T-helper 1 cell treated with Interleukin-12 subunit alpha and Interleukin-12 subunit beta and Interleukin-4 antibody, amounts not matched to agents 30 ng/mL and 1 ng/mL, for 36 hours (primary cell): Measurements from ENCODE around the gene MAPKAP1. TPM values are rescaled to one million over a fixed set of nuclear protein-coding genes. Genes with fewer than 3 reads are reported as not detected.
"Not testable (repeated sequence)": the region's sequence is repeated elsewhere in the genome, so short reads cannot be mapped to it uniquely, and the experiment has no call there.

ENCODE experiments used
- intact Hi-C: fragments of 100-400 bp; cut with micrococcal nuclease; formaldehyde crosslinking; loops from one replicate; pipeline ENCODE4 v1.15.1; 2024
- total RNA-seq: library from RNA; stranded (reverse); gene quantifications from 2 replicates; pipeline ENCODE4 v1.2.3, GENCODE V29; 2022

The MAPKAP1 gene
- total RNA-seq, 1 donor from 2014 or later = 70.4 TPM

- intact Hi-C loops = no loop called here
These were observed 302.3 kb downstream of the MAPKAP1 start for GRCh38 chr9:125404733-125405132.

- intact Hi-C loops = no loop called here
These were observed 306.0 kb downstream of the MAPKAP1 start for GRCh38 chr9:125400725-125401716.

- intact Hi-C loops = not testable (repeated sequence)
These were observed 306.8 kb downstream of the MAPKAP1 start for GRCh38 chr9:125400232-125400631.

- intact Hi-C loops = no loop called here
These were observed 307.3 kb downstream of the MAPKAP1 start for GRCh38 chr9:125399666-125400065.

- intact Hi-C loops = no loop called here
These were observed 307.8 kb downstream of the MAPKAP1 start for GRCh38 chr9:125399165-125399564.

- intact Hi-C loops = no loop called here
These were observed 308.8 kb downstream of the MAPKAP1 start for GRCh38 chr9:125398243-125398642.

GRCh38 chr9:125397736-125398135, 309.3 kb downstream of the MAPKAP1 start:
- intact Hi-C loops = no loop called here

GRCh38 chr9:125396799-125397198, 310.2 kb downstream of the MAPKAP1 start:
- intact Hi-C loops = no loop called here

- intact Hi-C loops = no loop called here
These were observed 313.6 kb downstream of the MAPKAP1 start for GRCh38 chr9:125393426-125393825.

- intact Hi-C loops = no loop called here
These were observed 315.3 kb downstream of the MAPKAP1 start for GRCh38 chr9:125391704-125392103.

GRCh38 chr9:125388978-125389377, 318.0 kb downstream of the MAPKAP1 start:
- intact Hi-C loops = no loop called here

GRCh38 chr9:125387861-125388524, 319.0 kb downstream of the MAPKAP1 start:
- intact Hi-C loops = no loop called here

Other genes with a start within 250 kb of the MAPKAP1 start
- gene PBX3, start 40.2 kb upstream of the MAPKAP1 start, total RNA-seq = 14.6 and 18.0 TPM in 2 replicates